HEK293 (cell line): ENCODE measurements around the gene OPCML.

Experiments
- CTCF ChIP-seq: fragments of 450-650 bp; formaldehyde crosslinking; IDR thresholded peaks from 2 replicates; pipeline ENCODE4 v1.5.1; 2016; ENCODE audit warnings: missing biosample characterization, missing genetic modification characterization
- PRDM4 ChIP-seq: fragments of 450-650 bp; formaldehyde crosslinking; IDR thresholded peaks from 2 replicates; pipeline ENCODE4 v1.5.1; 2017; ENCODE audit warnings: missing biosample characterization, missing genetic modification characterization
- SP2 ChIP-seq: fragments of 450-650 bp; formaldehyde crosslinking; IDR thresholded peaks from 2 replicates; pipeline ENCODE4 v1.5.1; 2016; ENCODE audit warnings: missing biosample characterization, missing genetic modification characterization
- ZFP41 ChIP-seq: fragments of 450-650 bp; formaldehyde crosslinking; IDR thresholded peaks from 2 replicates; pipeline ENCODE4 v1.5.1; 2016; ENCODE audit warnings: missing biosample characterization, missing genetic modification characterization, borderline replicate concordance
- ZNF202 ChIP-seq: fragments of 450-650 bp; formaldehyde crosslinking; IDR thresholded peaks from 2 replicates; pipeline ENCODE4 v1.5.1; 2016; ENCODE audit warnings: missing biosample characterization, missing genetic modification characterization, borderline replicate concordance
- ZNF280D ChIP-seq: fragments of 450-650 bp; formaldehyde crosslinking; IDR thresholded peaks from 2 replicates; pipeline ENCODE4 v1.5.1; 2016; ENCODE audit warnings: missing biosample characterization, missing genetic modification characterization
- ZNF350 ChIP-seq: fragments of 450-650 bp; formaldehyde crosslinking; IDR thresholded peaks from 2 replicates; pipeline ENCODE4 v1.5.0; 2017; ENCODE audit warnings: missing biosample characterization, mild to moderate bottlenecking, missing genetic modification characterization
- ZNF670 ChIP-seq: fragments of 450-650 bp; formaldehyde crosslinking; IDR thresholded peaks from 2 replicates; pipeline ENCODE4 v1.5.1; 2016; ENCODE audit warnings: missing biosample characterization, missing genetic modification characterization, low read depth
- ZSCAN4 ChIP-seq: fragments of 450-650 bp; formaldehyde crosslinking; IDR thresholded peaks from 2 replicates; pipeline ENCODE4 v1.5.1; 2017; ENCODE audit warnings: missing biosample characterization, missing genetic modification characterization
- ZSCAN5A ChIP-seq: fragments of 450-650 bp; formaldehyde crosslinking; IDR thresholded peaks from 2 replicates; pipeline ENCODE4 v1.5.1; 2016; ENCODE audit warnings: missing biosample characterization, missing genetic modification characterization

GRCh38 chr11:132456751-132457328, 1075.5 kb downstream of the OPCML start:
- TF ChIP-seq ZNF202 (no peak), ZFP41 (no peak), ZNF280D (no peak), PRDM4 (no peak), CTCF (tag by site-specific recombination) (no peak), ZSCAN4 (tag by site-specific recombination) (no peak), ZNF350 (tag by site-specific recombination) (no peak), ZNF670 (tag by site-specific recombination) (no peak), SP2 (tag by site-specific recombination) (no peak), ZSCAN5A (tag by site-specific recombination) (no peak)
